ENCODE measurements around the gene ZFAND3.

ZFAND3 gene

DNA sequence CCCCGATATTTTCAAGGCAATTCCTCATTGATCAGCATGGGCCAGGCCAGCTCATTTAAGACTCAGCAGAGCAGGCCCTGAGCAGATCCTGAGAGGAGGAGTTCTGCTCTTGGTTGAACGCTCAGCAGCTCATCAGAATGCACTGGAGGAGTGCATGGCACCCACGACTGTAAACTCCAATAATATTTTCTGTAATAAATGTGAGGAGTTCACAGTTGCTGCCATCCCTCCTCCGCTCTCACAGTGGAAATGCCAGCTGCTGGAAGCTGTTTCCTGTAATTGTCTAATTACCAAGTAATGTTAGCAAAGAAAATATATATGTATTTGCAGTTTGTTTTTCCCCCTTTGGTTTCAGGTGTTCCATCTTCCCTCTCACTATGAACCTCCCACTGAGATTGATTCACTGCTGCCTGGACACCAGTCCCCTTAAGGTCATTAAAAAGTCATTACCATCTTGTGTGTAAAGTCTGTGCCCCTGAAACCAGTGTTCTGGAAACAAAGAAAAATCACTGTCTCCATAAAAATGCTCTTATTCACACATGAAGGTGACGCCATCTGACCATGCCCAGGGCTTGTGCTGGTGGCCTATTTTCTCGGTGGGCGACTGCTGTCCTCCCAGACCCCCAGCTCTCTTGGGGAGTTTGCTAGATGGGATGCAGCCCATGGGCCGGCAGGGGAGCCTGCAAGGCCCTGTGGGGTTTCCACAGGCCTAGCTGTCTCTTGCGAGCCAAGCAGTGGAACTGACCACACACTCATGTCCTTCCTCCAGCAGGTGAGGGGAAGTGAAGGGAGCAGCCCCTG lies 374.2 kb downstream of the ZFAND3 start:
- no peak for DNase-seq

DNA sequence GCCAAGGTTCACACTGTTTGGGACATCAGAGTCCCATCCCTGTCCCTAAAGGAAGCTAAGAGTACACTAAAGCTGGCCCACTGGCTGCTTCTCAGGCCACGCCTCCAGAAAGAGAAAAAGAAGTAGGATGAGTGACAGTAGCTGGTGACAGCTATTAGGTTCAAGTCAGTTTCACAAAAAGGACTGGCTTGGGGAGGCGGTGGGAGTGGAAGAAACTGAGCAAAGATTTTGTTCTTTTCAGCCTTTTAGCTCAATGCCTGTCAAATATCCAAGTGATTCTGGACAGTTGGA lies 374.7 kb downstream of the ZFAND3 start:
- DNase-seq = no peak

DNA sequence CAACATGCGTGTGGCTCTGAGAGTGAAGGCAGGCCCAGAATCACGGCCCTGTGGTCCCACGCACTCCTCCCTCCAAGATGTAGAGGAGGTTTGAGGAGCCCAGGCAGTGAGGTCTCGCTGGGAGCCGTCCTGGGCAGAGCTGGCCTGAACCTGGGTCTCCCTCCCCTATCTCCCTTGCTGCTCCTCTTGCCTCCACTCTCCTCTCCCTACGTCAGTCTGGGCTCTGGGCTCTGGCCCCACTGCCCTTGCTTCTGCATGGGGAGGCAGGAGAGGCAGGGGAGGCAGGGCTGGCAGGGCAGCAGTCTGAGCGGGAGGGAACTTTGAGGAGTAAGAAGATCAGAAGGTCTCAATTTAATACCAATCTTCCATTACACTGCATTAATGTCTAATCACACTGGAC lies 375.1 kb downstream of the ZFAND3 start:
- no peak for DNase-seq

DNA sequence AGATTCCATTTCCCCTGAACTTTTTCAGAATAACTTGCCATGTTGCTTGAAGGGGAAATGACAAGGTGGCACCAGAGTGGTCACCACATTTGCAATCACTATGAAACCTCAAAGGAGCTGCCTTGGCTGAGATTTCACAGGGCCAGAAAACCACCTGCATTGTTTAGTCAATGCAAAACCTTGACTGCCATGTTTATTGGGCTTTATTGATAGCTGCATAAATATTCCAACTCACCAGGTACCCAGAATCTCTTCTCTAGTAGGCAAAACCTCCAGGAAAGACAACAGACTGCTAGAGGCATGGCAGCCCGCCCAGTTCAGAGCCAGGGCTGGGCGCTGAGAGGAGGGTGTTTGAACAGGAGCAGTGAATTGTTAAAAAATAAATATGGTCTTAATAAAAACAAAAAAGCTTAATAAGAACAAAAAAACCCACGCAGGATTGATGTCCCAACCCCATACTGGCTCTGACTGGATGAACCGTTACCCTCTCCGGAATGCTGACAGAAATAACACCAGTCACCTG lies 375.6 kb downstream of the ZFAND3 start:
- DNase-seq = no peak

DNA sequence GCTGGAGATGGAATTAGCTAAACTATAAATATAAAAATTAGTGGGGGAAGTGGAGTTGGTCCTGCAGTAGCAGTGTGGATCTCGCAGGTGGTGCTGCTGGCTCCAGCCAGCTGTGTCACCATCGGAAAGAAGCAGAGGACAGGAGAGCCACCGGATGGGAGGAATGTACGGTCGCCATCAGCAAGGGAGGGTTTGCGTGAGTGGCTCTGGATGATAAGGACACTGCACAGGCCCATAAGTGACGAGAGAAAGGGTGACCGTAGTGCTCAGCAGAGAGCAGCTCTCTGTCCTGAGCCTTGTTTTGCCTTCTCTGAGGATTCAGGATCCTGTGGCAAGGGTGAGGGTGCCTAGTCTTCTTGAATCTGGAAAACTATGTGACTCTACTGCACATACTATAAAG lies 378.7 kb downstream of the ZFAND3 start:
- no peak for DNase-seq
